Mesothelial cell of epicardium (in vitro differentiated cells): ENCODE results near the gene DEFB119. TPM values are rescaled to one million over a fixed set of nuclear protein-coding genes. Genes with fewer than 3 reads are reported as not detected.

ENCODE experiments used
- DNase-seq, 2 experiments: peaks; one replicate each; pipeline ENCODE4 v3.0.0; 2021; ENCODE audit warnings: low spot score in 2 of 2; ENCODE audit not compliant: unreplicated experiment in 2 of 2
- H3K27ac Mint-ChIP-seq: 2 replicates; pipeline ENCODE4 v1.8.0; 2021; ENCODE audit warnings: mixed read lengths
- H3K27me3 Mint-ChIP-seq: 2 replicates; pipeline ENCODE4 v1.8.0; 2021; ENCODE audit warnings: low read depth, mixed read lengths
- H3K36me3 Mint-ChIP-seq: 2 replicates; pipeline ENCODE4 v1.8.0; 2021; ENCODE audit warnings: mixed read lengths
- H3K4me1 Mint-ChIP-seq: 2 replicates; pipeline ENCODE4 v1.8.0; 2021; ENCODE audit warnings: mixed read lengths
- H3K4me3 Mint-ChIP-seq: 2 replicates; pipeline ENCODE4 v1.8.0; 2021; ENCODE audit warnings: mild to moderate bottlenecking, moderate library complexity, mixed read lengths
- H3K9me3 Mint-ChIP-seq: 2 replicates; pipeline ENCODE4 v1.8.0; 2021; ENCODE audit warnings: mixed read lengths
- total RNA-seq: library from RNA; stranded (reverse); gene quantifications from 3 replicates; pipeline ENCODE4 v1.2.1, GENCODE V29; 2021
- TF ChIP-seq, protein P1 (sequence below): fragments of 200-600 bp; sonication (generic); IDR thresholded peaks from one replicate; pipeline ENCODE4 v1.5.0; 2021; ENCODE audit warnings: antibody characterized with exemption; ENCODE audit not compliant: unreplicated experiment

Gene DEFB119
- total RNA-seq, 1 donor from 2014 or later = not detected

DNA sequence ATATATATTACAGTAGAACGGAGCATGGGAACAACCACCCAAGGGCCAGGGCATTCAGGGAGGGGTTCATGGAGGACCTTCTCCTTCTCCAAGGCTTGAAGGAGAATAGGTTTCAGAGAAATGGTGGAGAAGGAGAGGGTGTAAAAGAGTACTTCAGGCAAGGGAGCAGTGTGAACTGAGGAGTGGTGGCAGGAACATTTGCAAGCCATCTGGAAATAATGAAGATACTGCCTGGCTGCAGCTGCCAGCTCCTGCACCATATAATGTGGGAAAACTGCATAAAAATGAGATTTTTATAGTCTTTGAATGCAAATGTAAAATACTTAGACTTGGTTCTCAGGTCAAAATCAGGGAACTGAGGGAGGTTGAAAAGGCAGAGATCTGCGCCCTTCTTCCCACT lies 25.3 kb upstream of the DEFB119 start:
- no peak for DNase-seq
- TF ChIP-seq, protein P1, sequence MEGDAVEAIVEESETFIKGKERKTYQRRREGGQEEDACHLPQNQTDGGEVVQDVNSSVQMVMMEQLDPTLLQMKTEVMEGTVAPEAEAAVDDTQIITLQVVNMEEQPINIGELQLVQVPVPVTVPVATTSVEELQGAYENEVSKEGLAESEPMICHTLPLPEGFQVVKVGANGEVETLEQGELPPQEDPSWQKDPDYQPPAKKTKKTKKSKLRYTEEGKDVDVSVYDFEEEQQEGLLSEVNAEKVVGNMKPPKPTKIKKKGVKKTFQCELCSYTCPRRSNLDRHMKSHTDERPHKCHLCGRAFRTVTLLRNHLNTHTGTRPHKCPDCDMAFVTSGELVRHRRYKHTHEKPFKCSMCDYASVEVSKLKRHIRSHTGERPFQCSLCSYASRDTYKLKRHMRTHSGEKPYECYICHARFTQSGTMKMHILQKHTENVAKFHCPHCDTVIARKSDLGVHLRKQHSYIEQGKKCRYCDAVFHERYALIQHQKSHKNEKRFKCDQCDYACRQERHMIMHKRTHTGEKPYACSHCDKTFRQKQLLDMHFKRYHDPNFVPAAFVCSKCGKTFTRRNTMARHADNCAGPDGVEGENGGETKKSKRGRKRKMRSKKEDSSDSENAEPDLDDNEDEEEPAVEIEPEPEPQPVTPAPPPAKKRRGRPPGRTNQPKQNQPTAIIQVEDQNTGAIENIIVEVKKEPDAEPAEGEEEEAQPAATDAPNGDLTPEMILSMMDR = no peak
- H3K27me3 Mint-ChIP-seq = no peaks in the 10 kb centered on the region
- peaks cover 69% of the 10 kb centered on the region for H3K9me3 Mint-ChIP-seq
- no peaks in the 10 kb centered on the region for H3K4me1 Mint-ChIP-seq
- no peak overlapping the region for H3K4me3 Mint-ChIP-seq
- H3K36me3 Mint-ChIP-seq = peaks cover 2% of the 10 kb centered on the region
- no peak overlapping the region for H3K27ac Mint-ChIP-seq

DNA sequence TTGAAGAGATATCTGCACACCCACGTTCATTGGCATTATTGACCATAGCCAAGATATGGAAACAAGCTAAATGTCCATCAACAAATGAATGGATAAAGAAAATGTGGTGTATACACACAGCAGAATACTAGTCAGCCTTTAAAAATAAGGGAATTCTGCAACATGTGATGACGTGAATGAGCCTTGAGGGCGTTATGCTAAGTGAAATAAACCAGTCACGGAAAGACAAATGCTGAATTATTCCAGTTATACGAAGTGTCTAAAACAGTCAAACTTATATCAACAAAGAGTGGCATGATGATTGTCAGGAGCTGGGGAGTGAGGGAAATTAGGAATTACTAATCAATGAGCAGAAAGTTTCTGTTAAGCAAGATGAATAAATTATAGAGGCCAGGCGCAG lies 24.0 kb upstream of the DEFB119 start:
- TF ChIP-seq, protein P1 = no peak
- peaks cover 70% of the 10 kb centered on the region for H3K9me3 Mint-ChIP-seq
- H3K27ac Mint-ChIP-seq = no peak overlapping the region
- no peaks in the 10 kb centered on the region for H3K4me1 Mint-ChIP-seq
- peaks cover 2% of the 10 kb centered on the region for H3K36me3 Mint-ChIP-seq
- no peak for DNase-seq
- no peaks in the 10 kb centered on the region for H3K27me3 Mint-ChIP-seq
- H3K4me3 Mint-ChIP-seq = no peak overlapping the region

DNA sequence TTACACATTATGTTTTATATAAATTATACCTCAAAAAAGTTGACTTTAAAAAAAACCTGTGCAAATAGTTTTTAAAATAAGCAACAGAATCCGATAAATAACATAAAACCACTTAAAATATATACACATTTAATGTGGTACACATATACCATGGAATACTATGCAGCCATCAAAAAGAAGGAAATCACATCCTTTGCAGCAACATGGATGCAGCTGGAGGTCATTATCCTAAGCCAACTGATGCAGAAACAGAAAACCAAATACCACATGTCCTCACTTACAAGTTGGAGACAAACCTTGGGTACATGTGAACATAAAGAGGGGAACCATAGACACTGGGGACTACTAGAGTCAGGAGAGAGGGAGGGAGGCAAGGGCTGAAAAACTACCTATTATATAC lies 19.6 kb upstream of the DEFB119 start:
- no peak overlapping the region for H3K27ac Mint-ChIP-seq
- no peak for DNase-seq
- H3K4me3 Mint-ChIP-seq = no peak overlapping the region
- no peaks in the 10 kb centered on the region for H3K27me3 Mint-ChIP-seq
- H3K9me3 Mint-ChIP-seq = peaks cover 77% of the 10 kb centered on the region
- no peaks in the 10 kb centered on the region for H3K4me1 Mint-ChIP-seq
- TF ChIP-seq, protein P1 = no peak
- H3K36me3 Mint-ChIP-seq = no peaks in the 10 kb centered on the region

DNA sequence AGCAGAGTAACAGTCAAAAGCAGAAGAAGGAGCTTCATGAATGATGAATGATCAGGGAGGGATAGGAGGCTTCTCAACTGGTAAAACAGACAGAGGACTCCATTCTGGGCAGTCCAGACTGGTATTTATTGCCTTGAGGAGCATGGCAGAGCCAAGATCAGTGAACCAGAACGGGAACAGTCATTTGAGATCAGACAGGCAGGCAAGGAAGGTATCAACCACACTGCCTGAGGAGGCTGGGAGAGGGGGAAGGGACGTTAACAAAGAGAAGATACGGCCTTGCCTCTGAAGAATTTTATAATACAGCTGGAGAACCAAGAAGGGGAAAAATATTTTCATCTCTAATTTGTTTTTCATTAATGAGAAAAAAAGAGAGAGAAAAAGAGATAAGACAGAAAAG lies 15.7 kb upstream of the DEFB119 start, which contains the start of gene DEFB121:
DEFB121 (minus strand) TSS at position 101 of the 400 bp plus-strand sequence; CDS start at position 38, 63 bp downstream.
- H3K27me3 Mint-ChIP-seq = no peaks in the 10 kb centered on the region

DNA sequence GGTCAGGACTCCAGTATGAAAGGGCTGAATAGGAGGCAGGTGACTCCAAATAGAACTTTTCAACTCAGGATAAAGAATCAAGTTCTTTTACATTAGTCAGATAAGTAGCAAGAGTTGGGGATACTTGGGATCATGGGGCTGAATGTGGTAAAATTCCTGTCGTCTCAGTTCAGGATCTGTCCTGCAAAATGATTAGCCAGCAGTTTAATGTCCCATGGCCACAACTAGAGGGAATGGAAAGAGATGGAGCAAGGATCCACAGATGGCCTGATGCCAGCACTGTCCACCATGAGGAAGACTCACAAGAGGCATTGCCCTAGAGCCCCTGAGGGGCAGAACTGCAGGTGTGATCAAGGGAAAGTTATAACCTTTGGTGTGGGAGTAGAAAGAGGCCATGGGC lies 13.5 kb upstream of the DEFB119 start:
- Mint-ChIP-seq H3K4me3 (no peak overlapping the region), H3K27me3 (no peaks in the 10 kb centered on the region), H3K4me1 (no peaks in the 10 kb centered on the region), H3K36me3 (peaks cover 4% of the 10 kb centered on the region), H3K27ac (no peak overlapping the region), H3K9me3 (peaks cover 41% of the 10 kb centered on the region)
- TF ChIP-seq, protein P1 = no peak
- no peak for DNase-seq

More for the DNA sequence above, 15.7 kb upstream of the DEFB119 start, which contains the start of gene DEFB121:
- TF ChIP-seq, protein P1 = no peak
- Mint-ChIP-seq H3K36me3 (no peaks in the 10 kb centered on the region), H3K27ac (no peak within 1 kb of the TSS), H3K4me1 (no peaks in the 10 kb centered on the region), H3K4me3 (no peak within 1 kb of the TSS), H3K9me3 (peaks cover 51% of the 10 kb centered on the region)
- DNase-seq = no peak

DNA sequence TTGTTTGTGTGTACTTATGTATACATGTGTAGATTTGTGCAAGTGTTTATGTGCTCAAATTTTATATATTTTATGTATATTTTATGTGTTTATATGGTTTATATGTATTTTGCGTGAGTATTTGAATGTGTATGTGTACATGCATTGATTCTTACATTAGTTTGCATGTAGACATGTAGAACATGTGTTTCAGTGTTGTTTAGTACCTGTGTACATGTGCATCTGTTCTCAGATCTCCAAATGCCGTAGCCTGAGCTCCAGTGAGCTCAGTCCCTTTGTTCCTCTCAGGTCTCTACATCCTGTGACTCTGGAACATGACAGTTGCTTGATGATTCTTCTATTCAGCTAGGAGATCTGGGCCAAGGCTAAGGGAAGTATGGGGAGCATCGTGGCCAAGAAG lies 4.5 kb upstream of the DEFB119 start:
- Mint-ChIP-seq H3K27ac (no peak overlapping the region), H3K36me3 (peaks cover 7% of the 10 kb centered on the region), H3K4me3 (no peak overlapping the region), H3K27me3 (no peaks in the 10 kb centered on the region), H3K9me3 (peaks cover 66% of the 10 kb centered on the region), H3K4me1 (no peaks in the 10 kb centered on the region)
- TF ChIP-seq, protein P1 = no peak
- DNase-seq = no peak
